Keratinocyte (primary cell): ENCODE data around the gene BICD2. TPM values are rescaled to one million over a fixed set of nuclear protein-coding genes. Genes with fewer than 3 reads are reported as not detected.

Experiments used
- DNase-seq: peaks from one replicate; pipeline ENCODE4 v3.0.0-alpha.2; 2011; ENCODE audit warnings: low read depth, missing footprints, low spot score
- FAIRE-seq: peaks from 2 replicates; lab custom pipeline; 2011; peaks lifted over from hg19 to GRCh38; lab: Jason Lieb, UNC
- H2AFZ ChIP-seq: 2 replicates; pipeline ENCODE4 v1.6.0; 2012; ENCODE audit warnings: low read length, control low read depth, inconsistent platforms; ENCODE audit not compliant: control insufficient read depth
- H3K27ac ChIP-seq: 2 replicates; pipeline ENCODE4 v1.5.1; 2011; ENCODE audit warnings: low read length; ENCODE audit not compliant: control insufficient read depth, insufficient read depth
- H3K27me3 ChIP-seq: 3 replicates; pipeline ENCODE4 v1.6.0; 2011; ENCODE audit warnings: low read length; ENCODE audit not compliant: control insufficient read depth, insufficient read depth; ENCODE audit errors: extremely low read depth
- H3K36me3 ChIP-seq, 2 experiments: 2 replicates in 1 of 2; 3 replicates in 1 of 2; pipeline ENCODE4 v1.5.1; 2011; ENCODE audit warnings: low read length in 2 of 2, mild to moderate bottlenecking in 1 of 2; ENCODE audit not compliant: control insufficient read depth in 2 of 2, insufficient read depth in 2 of 2; ENCODE audit errors: extremely low read depth in 1 of 2
- H3K4me1 ChIP-seq: 3 replicates; pipeline ENCODE4 v1.5.1; 2011; ENCODE audit warnings: low read length; ENCODE audit not compliant: control insufficient read depth, insufficient read depth; ENCODE audit errors: extremely low read depth
- H3K4me2 ChIP-seq: 3 replicates; pipeline ENCODE4 v1.6.0; 2011; ENCODE audit warnings: low read depth, low read length; ENCODE audit not compliant: control insufficient read depth, insufficient read depth; ENCODE audit errors: extremely low read depth
- H3K4me3 ChIP-seq, 3 experiments: fragments of 200-600 bp in 1 of 3; sonication (generic) in 1 of 3; 2 replicates in 2 of 3; 3 replicates in 1 of 3; pipeline ENCODE4 v1.5.1; 2011 to 2016; ENCODE audit warnings: low read length in 3 of 3, mild to moderate bottlenecking in 3 of 3, control low read depth in 2 of 3, inconsistent platforms in 1 of 3, low read depth in 1 of 3, mixed read lengths in 1 of 3, mixed run types in 1 of 3, moderate library complexity in 1 of 3; ENCODE audit not compliant: control insufficient read depth in 2 of 3, insufficient read depth in 2 of 3; ENCODE audit errors: extremely low read depth in 1 of 3
- H3K79me2 ChIP-seq: 2 replicates; pipeline ENCODE4 v1.6.0; 2012; ENCODE audit warnings: low read length; ENCODE audit not compliant: control insufficient read depth, insufficient read depth
- H3K9ac ChIP-seq: 3 replicates; pipeline ENCODE4 v1.6.0; 2011; ENCODE audit warnings: low read length; ENCODE audit not compliant: control insufficient read depth, insufficient read depth; ENCODE audit errors: extremely low read depth
- H3K9me1 ChIP-seq: 3 replicates; pipeline ENCODE4 v1.6.0; 2011; ENCODE audit warnings: low read length; ENCODE audit not compliant: control insufficient read depth, insufficient read depth; ENCODE audit errors: extremely low read depth
- H3K9me3 ChIP-seq: 2 replicates; pipeline ENCODE4 v1.5.1; 2012; ENCODE audit warnings: low read depth, low read length; ENCODE audit not compliant: control insufficient read depth
- H4K20me1 ChIP-seq: 3 replicates; pipeline ENCODE4 v1.6.0; 2011; ENCODE audit warnings: low read length; ENCODE audit not compliant: control insufficient read depth, insufficient read depth; ENCODE audit errors: extremely low read depth
- EZH2 ChIP-seq: IDR thresholded peaks from one replicate; pipeline ENCODE4 v1.6.1; 2012; ENCODE audit warnings: inconsistent platforms, mild to moderate bottlenecking, low read length, moderate library complexity
- dilution Hi-C: fragments of 300-500 bp; cut with MboI; formaldehyde crosslinking; loops from one replicate; pipeline ENCODE4 v1.7.0; 2020; ENCODE audit warnings: low sequenced_read_pairs; ENCODE audit not compliant: extremely low pct_ligation_motif_present
- polyA plus RNA-seq, 5 experiments: library from polyadenylated mRNA; depleted of rRNA in 3 of 5; stranded (reverse) in 3 of 5; stranded (forward) in 1 of 5; unstranded in 1 of 5; fragments of >200 nt; gene quantifications; 1 replicate in 1 of 5; 2 replicates in 3 of 5; 3 replicates in 1 of 5; pipeline versions ENCODE4 v1.2.1 to v1.2.3, GENCODE V29; 2011 to 2012; ENCODE audit warnings: missing spikeins in 2 of 5, low read depth in 1 of 5, low replicate concordance in 1 of 5
- TF ChIP-seq, protein P1 (sequence below), 3 experiments: IDR thresholded peaks in 1 of 3; conservative IDR thresholded peaks in 1 of 3; optimal IDR thresholded peaks in 1 of 3; 2 replicates in 2 of 3; 3 replicates in 1 of 3; pipeline versions ENCODE3 to v1.5.1; 2011; ENCODE audit warnings: low read length in 3 of 3, mild to moderate bottlenecking in 3 of 3, moderate library complexity in 2 of 3, control low read depth in 1 of 3, inconsistent platforms in 1 of 3; ENCODE audit not compliant: insufficient read depth in 2 of 3; ENCODE audit errors: extremely low read depth in 1 of 3

Gene BICD2
- polyA plus RNA-seq, 1 donor (not counting 4 experiments of a cell fraction or from before 2014, with no cell fraction given): 41.9 TPM

DNA sequence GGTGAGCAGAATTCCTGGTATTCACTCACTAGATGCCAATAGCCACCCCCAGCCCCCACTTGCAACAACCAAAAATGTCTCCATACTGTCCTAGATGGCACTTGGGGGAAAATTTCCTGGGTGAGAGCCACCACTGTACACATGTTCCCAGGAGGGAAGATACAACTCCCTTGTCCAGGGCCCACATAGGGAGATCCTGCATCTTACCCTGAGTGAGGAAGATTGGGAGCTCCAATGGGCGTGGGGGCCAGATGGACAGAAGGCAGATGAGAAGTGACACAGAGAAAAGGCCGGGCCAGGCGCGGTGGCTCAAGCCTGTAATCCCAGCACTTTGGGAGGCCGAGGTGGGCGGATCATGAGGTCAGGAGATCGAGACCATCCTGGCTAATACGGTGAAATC is 82.4 kb downstream of the BICD2 start:
- dilution Hi-C loops: no loop called here
- Histone ChIP-seq H3K36me3 (no peaks in the 10 kb centered on the region), H3K4me2 (no peak overlapping the region), H3K79me2 (no peaks in the 10 kb centered on the region), H3K9me1 (no peaks in the 10 kb centered on the region), H3K4me3 (no peak overlapping the region), H3K9ac (no peak overlapping the region), H3K4me1 (peaks cover 28% of the 10 kb centered on the region), H3K27me3 (no peaks in the 10 kb centered on the region), H3K9me3 (no peaks in the 10 kb centered on the region), H2AFZ (no peak overlapping the region), H4K20me1 (no peaks in the 10 kb centered on the region), H3K27ac (no peak overlapping the region)
- DNase-seq: no peak
- TF ChIP-seq, protein P1, sequence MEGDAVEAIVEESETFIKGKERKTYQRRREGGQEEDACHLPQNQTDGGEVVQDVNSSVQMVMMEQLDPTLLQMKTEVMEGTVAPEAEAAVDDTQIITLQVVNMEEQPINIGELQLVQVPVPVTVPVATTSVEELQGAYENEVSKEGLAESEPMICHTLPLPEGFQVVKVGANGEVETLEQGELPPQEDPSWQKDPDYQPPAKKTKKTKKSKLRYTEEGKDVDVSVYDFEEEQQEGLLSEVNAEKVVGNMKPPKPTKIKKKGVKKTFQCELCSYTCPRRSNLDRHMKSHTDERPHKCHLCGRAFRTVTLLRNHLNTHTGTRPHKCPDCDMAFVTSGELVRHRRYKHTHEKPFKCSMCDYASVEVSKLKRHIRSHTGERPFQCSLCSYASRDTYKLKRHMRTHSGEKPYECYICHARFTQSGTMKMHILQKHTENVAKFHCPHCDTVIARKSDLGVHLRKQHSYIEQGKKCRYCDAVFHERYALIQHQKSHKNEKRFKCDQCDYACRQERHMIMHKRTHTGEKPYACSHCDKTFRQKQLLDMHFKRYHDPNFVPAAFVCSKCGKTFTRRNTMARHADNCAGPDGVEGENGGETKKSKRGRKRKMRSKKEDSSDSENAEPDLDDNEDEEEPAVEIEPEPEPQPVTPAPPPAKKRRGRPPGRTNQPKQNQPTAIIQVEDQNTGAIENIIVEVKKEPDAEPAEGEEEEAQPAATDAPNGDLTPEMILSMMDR (optimal IDR thresholded peaks at IDR 0.05 in 1 of 3, IDR thresholded peaks at IDR 0.05 in 1 of 3, conservative IDR thresholded peaks at IDR 0.05 in 1 of 3; ENCODE audit: extremely low read depth in 1 of 3, insufficient read depth in 2 of 3, low read length in 3 of 3): no peak
- no peak for TF ChIP-seq EZH2
- no peak for FAIRE-seq

DNA sequence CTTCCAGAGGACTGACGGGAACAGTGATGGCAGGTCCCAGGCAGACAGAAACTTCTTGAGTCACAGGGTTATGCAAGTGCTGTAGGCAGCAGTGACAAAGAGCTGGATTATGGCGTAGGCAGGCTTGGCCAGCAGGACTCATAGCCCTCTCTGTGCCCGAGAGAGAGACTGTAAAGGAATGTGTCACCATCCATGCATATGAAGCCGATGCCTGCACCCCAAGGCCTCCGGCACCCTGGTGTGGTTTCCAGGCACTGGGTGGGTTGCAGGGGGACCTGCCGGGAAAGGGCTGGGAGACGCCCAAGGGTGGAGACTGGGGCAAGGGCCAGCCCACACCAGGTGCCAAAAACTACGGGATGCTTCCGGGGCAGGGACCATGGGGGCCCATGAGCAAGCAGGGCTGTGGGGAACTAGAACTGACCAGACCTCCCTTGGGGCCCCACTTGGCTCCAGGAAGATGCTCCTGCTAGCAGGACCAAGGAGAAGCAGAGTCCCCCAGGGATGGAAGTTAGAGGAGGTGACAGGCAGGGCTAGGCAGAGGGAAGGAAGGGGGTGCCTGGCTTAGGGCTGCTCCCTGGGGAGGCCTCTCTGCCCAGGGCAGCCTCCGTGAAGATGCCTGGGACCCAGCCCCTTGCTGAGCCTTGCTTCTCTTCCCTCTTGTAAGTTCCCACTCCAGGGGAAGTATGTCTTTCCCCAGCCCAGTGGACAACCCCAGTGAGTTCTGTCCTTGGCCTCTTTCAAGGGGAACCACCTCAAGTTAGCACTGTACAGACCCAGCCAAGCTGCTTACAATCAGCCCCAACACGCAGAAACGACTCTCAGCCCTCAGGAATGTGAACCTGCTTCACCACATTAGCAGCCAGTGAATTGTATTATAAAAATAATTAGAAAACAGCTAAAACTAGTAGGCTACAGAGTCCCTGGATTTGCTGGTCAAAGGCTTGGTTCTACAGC is 84.2 kb downstream of the BICD2 start:
- dilution Hi-C loops: no loop called here
- Histone ChIP-seq H3K4me2 (peak overlapping the region; percentile 80), H4K20me1 (no peaks in the 10 kb centered on the region), H3K27me3 (no peaks in the 10 kb centered on the region), H3K9ac (peak overlapping the region; percentile 62), H3K9me1 (no peaks in the 10 kb centered on the region), H3K27ac (peak overlapping the region; percentile 89), H2AFZ (peak overlapping the region; percentile 54), H3K79me2 (no peaks in the 10 kb centered on the region), H3K4me1 (peaks cover 28% of the 10 kb centered on the region), H3K36me3 (no peaks in the 10 kb centered on the region), H3K4me3 (peak overlapping the region in 1 of 3 experiments; percentile 6), H3K9me3 (no peaks in the 10 kb centered on the region)
- TF ChIP-seq, protein P1 (optimal IDR thresholded peaks at IDR 0.05 in 1 of 3, IDR thresholded peaks at IDR 0.05 in 1 of 3, conservative IDR thresholded peaks at IDR 0.05 in 1 of 3; ENCODE audit: extremely low read depth in 1 of 3, insufficient read depth in 2 of 3, low read length in 3 of 3): no peak
- FAIRE-seq (peak; percentile 92), DNase-seq (peak; percentile 76)
